IPS-NIHi11 (cell line): ENCODE results near the gene PHF14.
A peak's percentile ranks its signal among the peaks of the same experiment; 100 is the strongest.

ENCODE experiments used
- DNase-seq: peaks from one replicate; pipeline ENCODE4 v3.0.0; 2012; ENCODE audit warnings: mixed read lengths, low spot score

Gene PHF14

GRCh38 chr7:11175371-11175770, 201.7 kb downstream of the PHF14 start:
- DNase-seq = no peak

DNA sequence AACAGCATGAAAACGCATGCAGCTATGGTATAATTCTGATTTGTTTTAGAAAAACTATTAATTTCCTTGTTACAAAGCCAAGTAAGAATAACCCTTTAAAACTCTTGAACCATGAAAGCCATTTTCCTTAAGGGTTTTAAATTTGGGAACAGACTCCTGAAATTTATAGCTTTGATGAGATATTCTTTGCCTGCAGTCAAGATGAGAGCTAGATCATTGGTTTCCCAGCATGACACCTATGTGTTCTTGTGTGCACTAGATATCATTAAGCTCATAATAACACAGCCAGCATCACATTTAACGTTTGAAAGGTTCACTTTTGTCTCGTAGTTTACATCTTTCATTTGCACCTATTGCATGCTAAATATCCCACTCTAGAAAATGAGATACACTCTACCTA, 202.2 kb downstream of the PHF14 start:
- DNase-seq = no peak

DNA sequence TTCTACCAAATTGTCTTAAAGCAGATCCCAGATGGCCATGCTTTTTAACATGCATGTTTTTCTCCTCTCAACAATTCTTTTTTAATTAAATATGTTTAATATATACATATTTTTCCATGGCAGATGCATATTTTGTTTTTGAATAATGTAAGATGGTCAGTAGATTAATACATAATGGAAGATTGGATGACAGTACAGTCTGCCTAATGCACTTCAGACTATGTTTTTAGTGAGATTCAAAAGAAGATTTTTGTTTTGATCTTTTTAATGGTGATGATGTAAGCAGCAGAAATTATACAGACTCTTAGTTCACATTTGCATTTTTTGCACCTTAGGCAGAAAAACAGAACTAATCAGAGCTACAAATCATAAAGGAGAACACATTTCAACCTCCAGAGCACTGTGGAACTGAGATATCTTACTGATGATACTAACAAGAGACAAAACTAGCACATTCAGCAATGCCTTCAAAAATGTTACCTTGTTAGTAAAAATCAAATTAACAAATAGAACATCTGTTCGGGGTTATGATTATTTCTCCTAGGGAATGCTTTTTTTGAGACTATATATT, 203.4 kb downstream of the PHF14 start:
- DNase-seq = no peak

GRCh38 chr7:11177793-11178192, 204.1 kb downstream of the PHF14 start:
- DNase-seq = no peak

DNA sequence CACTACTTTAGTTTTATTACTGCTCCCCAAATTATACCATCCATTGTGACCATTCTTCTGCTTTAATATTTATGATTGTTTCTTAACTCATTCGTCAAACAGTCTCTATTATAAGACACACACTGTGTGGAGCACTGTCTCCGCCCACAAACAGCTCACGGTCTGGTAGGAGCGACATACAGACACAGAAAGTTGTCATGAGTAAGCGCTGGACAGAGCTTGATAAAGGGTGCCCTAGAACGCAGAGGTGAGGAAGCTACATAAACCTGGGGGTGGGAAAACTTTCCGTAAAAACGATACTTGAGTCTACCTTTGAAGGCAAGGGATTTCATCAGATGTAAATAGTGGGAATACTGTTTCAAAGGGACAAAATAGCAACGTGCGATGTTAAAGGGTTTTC, 207.9 kb downstream of the PHF14 start:
- no peak for DNase-seq

GRCh38 chr7:11182736-11183135, 209.1 kb downstream of the PHF14 start:
- no peak for DNase-seq

- DNase-seq = peak; percentile 35
These were observed 211.6 kb downstream of the PHF14 start for GRCh38 chr7:11185179-11185815.

DNA sequence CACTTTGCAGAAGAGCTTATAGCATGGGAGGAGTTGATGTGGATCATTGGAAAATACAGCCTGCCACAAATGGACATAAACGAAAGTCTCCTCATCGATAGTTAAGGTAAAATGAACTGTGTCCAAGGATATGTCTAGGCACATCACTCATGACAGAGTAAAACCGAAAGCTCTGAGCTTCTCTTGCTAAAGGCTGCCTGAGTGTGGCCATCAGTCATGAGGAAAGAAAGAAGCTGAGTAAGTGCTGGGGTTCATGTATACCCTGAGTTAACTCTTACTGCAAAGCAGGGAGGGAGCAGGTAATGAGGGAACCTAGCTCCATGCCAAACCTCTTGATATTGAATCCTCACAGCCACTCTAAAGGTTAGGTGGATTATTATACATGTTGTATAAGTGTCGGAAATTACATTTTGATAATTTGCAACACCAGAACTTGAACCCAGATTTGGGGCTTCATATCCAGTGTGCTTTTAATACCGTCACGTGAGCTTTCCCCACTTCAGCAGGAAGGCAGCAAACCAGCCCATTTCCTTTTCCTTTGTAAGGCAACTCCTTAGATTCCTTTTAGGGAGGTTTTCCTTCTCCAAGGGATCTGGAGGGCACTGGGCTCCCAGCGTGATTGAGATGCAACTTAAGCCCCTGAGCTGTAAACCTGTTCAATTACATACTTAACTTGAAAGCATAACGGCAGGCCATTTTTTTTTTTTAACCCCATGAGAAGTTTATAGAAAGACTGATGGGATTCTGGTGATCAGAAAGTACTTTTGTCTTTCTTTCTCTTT, 215.0 kb downstream of the PHF14 start:
- peak; percentile 37 for DNase-seq

GRCh38 chr7:11191081-11191480, 217.4 kb downstream of the PHF14 start:
- DNase-seq = no peak

DNA sequence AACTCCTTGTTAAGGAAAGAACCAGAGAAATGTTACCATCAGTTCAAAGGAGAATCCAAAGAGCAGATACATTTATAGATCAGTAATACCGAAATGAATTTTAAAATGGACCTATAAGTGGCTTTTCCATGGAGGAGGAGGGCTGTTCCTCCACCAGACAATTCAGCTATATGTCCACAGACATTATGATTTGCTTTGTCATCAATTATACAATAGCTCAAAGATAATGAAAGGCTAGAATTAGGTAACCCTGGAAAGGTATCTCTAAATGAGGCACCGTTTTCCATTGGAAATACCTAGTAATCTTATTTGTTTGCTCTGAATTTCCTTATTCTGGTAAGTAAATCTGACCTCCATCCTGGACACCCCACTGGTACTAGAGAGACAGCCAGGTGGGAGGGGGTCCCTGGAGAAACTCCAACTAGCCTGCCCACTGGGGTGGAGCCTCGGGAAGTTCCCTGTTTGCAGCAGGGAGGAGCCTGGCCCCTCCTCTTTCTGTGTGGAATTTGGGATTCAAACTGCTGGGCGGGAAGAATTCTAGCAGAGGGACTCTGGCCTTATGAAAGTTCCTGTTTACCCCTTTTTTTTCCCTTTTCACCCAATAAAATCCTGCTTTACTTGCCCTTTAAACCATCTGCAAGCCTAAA, 218.0 kb downstream of the PHF14 start:
- peak; percentile 29 for DNase-seq

DNA sequence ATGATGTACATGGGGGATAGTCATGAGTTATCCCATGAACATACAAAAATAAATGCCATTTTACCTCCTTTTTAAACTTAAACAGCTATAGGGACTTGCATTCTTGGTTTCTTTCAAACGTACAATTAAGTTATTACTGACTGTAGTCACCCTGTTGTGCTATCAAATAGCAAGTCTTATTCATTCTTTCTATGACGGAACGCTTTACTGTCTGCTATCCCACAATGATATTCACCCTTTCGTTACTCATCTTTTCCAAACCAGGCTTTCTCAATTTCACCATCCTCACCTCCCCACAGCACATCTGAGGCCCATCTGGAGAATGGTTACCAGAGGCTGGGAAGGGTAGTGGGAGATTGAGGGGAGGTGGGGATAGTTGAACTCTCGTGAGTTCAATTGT, 218.8 kb downstream of the PHF14 start:
- no peak for DNase-seq

GRCh38 chr7:11193131-11193867, 219.6 kb downstream of the PHF14 start:
- peak; percentile 20 for DNase-seq

DNA sequence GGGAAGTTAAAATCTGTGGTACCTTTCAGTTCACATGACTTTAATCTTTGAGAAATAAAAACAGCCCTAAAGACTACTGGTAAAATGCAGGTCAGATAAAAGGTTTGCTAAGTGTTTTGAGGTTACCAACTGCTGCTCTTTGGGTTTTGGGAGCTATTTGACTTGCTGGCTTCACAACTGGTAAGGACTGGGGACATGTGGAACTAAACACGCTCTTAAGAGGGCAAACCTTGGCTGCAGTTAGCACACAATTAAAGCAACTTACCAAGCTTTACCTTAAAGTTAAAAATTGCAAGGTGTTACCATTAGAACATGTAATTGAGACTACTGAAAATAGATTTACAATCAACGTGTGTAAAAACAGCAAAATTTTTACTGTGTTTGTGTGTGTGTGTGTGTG, 220.2 kb downstream of the PHF14 start:
- no peak for DNase-seq

GRCh38 chr7:11194492-11194891, 220.8 kb downstream of the PHF14 start:
- no peak for DNase-seq

DNA sequence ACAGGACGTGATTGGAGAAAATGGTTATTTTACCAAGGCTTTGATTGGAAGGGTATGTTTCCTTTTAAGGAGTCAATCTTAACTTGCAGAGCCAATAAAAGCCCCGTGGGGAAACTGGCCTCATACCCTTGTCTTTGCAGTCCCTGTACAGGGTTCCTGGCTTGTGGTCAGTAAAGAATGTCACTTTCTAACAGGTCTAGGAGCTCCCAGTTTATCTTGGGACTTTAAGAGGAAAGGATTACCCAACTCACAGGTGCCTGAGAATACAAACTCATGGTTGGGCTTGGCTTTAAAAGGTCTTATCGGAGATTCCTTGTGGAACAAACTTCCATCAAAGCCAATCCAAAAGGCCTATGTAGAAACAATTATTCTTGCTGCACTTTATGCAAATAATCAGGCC, 221.8 kb downstream of the PHF14 start:
- DNase-seq = no peak

GRCh38 chr7:11196143-11196542, 222.5 kb downstream of the PHF14 start:
- no peak for DNase-seq

DNA sequence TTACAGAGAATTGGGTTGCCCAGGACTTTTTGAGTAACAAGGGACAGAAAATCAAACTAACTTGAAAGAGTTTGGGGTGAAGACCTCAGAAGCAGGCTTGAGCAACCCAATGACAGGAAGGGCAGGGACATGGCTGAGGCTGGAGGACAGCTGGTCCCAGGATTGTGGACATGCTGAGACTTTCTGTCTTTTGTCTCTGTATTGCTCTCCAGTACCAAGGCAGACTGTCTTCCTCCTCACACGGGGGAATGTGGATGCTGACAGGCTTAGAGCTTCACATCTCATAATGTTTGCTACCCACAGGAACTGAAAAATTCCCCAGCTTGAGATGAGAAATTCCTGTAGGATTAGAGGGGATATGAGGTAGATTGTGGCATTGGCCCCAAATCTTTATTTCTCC, 229.6 kb downstream of the PHF14 start:
- DNase-seq = no peak

DNA sequence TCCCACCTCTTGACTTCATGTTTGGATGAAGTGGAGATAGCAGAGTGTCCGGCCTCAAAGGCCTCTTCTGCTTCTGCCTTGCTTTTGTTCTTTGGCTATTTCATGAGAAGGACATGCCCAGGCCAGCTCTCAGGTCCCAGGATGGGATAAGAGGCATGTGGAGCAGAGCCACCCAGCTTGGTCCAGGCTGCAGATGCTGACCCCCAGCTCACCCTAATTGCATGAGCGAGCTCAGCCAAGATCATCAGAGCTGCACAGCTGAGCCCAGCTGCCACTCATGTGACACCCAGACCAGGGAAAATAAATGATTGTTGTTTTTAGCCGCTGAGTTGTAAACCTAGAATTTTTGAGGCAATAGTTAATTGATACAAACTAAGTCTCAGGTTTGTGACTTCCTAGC, 230.0 kb downstream of the PHF14 start:
- no peak for DNase-seq

DNA sequence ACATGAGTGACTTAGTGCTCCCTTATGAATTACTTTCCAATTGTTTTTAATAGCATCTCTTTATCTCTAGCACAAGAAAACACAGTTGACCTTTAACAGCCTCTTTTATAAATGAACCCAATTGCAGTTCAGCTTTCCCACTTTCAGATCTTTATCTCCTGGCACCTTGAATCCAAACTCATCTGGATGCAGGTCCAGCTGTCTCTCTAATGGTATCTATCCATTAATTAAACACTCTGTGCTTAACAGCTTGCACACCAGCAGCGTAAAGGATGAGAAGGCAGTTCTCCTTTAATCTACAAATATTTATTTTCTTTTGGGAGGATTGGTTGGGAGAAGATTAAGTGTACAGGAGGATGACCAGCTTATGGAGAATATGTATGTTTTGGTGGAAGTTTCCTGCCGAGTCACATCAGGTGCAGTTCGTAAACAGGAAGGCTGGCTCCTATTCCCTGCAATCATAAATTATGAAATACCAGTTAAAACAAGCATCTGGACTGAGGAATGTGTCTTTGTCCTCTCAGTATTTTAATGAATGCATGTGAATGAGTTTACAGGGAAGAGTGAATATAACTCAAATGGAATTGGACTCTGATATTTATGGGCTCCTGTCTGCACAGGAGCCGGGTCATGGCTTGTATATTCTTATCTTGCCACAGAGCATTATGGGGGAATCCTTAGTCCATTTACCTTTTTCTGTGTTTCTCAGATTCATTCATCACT, 232.7 kb downstream of the PHF14 start:
- no peak for DNase-seq

GRCh38 chr7:11207565-11207964, 233.9 kb downstream of the PHF14 start:
- no peak for DNase-seq

- DNase-seq = no peak
These were observed 235.3 kb downstream of the PHF14 start for GRCh38 chr7:11208883-11209465.
